ENCODE data around the gene MAD2L2.

MAD2L2 gene

DNA sequence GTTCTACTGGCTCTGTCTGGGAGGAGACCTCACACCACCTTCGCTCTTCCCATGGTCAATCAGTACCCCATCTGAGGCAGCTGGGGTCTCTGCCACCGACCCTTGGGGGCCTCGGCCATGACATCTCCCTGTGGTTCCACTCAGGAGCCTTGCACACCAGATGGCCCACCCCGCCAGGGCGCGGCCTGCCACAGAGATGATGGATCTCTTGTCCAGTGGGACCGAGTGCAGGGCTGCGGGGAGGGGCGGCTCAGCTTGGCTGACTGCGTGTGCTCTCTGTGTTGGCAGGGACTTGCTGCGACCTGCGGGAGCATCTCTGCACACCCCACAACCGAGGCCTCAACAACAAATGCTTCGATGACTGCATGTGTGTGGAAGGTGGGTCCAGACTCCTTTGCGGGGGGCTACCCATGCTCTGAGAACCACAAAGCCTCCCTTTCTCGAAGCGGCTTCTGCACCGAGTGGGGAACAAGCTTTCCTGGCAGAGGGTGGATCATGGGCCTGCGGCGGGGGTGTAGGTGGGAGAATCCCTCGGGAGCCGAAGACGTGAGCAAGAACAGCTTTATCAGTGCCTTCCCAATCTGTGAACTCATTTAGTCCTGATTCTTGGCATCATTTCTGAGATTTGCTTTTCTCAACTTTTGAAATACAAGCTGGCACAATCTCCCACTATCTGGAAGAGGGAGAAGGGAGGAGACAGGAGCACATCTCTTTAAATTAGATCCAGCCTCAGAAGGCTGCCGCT is 34.1 kb upstream of the MAD2L2 start:
- Histone ChIP-seq H3K27me3 (ENCODE audit: control insufficient read depth, insufficient read depth, low read length) (no peaks in the 10 kb centered on the region), H3K4me1 (ENCODE audit: control insufficient read depth, insufficient read depth, low read length) (peaks cover 4% of the 10 kb centered on the region), H3K36me3 (ENCODE audit: control insufficient read depth, insufficient read depth, low read length) (no peaks in the 10 kb centered on the region), H3K4me3 (ENCODE audit: low read length) (no peak overlapping the region), H3K27ac (ENCODE audit: low read depth, low read length) (no peak overlapping the region), H3K9ac (ENCODE audit: low read length) (no peak overlapping the region)

DNA sequence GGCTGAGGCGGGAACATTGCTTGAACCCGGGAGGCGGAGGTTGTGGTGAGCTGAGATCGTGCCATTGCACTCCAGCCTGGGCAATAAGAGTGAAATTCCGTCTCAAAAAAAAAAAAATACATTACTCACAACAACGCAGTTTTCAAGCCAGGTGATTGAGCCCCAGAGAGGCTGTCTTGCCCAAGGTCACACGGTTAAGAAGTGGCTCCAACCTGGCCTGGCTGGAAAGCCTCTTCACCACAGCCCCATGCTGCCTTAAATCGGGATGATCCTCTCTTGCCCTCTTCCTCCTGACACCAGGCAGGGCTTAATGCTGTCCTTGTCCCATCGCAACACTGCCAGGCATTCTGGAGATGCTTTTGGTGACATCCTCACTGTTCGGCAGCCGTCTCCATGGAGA is 32.1 kb upstream of the MAD2L2 start:
- no peaks in the 10 kb centered on the region for H3K36me3 ChIP-seq (ENCODE audit: control insufficient read depth, insufficient read depth, low read length)

DNA sequence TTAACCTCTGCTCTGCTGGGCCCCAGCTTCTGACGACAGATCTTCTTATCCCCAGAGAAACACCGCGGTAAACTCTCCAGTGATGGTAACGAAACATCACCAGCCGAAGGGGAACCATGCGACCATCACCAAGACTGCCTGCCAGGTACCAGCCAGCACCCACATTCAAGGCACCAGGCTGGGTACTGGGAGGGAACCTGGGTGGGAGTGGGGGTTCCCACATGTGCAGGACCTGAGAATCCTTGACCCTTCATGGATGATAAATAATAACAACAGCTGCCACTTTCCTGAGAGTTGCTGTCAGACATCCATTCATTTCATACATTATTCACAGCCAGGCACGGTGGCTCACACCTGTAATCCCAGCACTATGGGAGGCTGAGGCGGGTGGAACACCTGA is 31.3 kb upstream of the MAD2L2 start:
- peaks cover 8% of the 10 kb centered on the region for H3K27me3 ChIP-seq (ENCODE audit: control insufficient read depth, insufficient read depth, low read length)
- H3K27ac ChIP-seq (ENCODE audit: low read depth, low read length), result no peak overlapping the region
- no peaks in the 10 kb centered on the region for H3K4me1 ChIP-seq (ENCODE audit: control insufficient read depth, insufficient read depth, low read length)
- H3K9ac ChIP-seq (ENCODE audit: low read length), result no peak overlapping the region
- H3K4me3 ChIP-seq (ENCODE audit: low read length), result no peak overlapping the region
- H3K36me3 ChIP-seq (ENCODE audit: control insufficient read depth, insufficient read depth, low read length), result no peaks in the 10 kb centered on the region

More for the DNA sequence above, 32.1 kb upstream of the MAD2L2 start:
- no peaks in the 10 kb centered on the region for H3K4me1 ChIP-seq (ENCODE audit: control insufficient read depth, insufficient read depth, low read length)
- H3K27ac ChIP-seq (ENCODE audit: low read depth, low read length), result no peak overlapping the region
- no peak overlapping the region for H3K9ac ChIP-seq (ENCODE audit: low read length)
- H3K27me3 ChIP-seq (ENCODE audit: control insufficient read depth, insufficient read depth, low read length), result peaks cover 2% of the 10 kb centered on the region
- no peak overlapping the region for H3K4me3 ChIP-seq (ENCODE audit: low read length)

DNA sequence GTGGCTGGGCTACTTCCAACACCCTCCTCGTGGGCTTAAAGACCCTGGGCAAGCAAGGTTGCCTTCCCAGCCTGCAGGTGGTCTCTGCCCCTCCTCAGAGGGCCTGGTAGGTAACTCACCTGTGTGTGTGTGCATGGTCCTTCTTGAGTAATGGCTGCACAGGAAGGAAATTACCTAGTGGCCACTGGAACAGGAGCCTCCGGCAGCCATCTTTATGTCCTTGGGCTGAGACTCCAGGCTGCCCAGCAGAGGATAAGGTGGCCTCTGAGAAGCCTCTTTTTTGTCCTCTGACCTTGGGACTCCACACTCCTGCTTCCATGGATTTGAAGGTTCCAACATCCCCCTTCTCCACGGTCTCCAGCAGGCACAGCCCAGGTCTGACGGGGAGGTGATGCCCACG is 30.5 kb upstream of the MAD2L2 start:
- H3K36me3 ChIP-seq (ENCODE audit: control insufficient read depth, insufficient read depth, low read length), result no peaks in the 10 kb centered on the region
- H3K4me1 ChIP-seq (ENCODE audit: control insufficient read depth, insufficient read depth, low read length), result no peaks in the 10 kb centered on the region
- no peak overlapping the region for H3K27ac ChIP-seq (ENCODE audit: low read depth, low read length)
- H3K9ac ChIP-seq (ENCODE audit: low read length), result no peak overlapping the region
- no peak overlapping the region for H3K4me3 ChIP-seq (ENCODE audit: low read length)
- peaks cover 8% of the 10 kb centered on the region for H3K27me3 ChIP-seq (ENCODE audit: control insufficient read depth, insufficient read depth, low read length)

DNA sequence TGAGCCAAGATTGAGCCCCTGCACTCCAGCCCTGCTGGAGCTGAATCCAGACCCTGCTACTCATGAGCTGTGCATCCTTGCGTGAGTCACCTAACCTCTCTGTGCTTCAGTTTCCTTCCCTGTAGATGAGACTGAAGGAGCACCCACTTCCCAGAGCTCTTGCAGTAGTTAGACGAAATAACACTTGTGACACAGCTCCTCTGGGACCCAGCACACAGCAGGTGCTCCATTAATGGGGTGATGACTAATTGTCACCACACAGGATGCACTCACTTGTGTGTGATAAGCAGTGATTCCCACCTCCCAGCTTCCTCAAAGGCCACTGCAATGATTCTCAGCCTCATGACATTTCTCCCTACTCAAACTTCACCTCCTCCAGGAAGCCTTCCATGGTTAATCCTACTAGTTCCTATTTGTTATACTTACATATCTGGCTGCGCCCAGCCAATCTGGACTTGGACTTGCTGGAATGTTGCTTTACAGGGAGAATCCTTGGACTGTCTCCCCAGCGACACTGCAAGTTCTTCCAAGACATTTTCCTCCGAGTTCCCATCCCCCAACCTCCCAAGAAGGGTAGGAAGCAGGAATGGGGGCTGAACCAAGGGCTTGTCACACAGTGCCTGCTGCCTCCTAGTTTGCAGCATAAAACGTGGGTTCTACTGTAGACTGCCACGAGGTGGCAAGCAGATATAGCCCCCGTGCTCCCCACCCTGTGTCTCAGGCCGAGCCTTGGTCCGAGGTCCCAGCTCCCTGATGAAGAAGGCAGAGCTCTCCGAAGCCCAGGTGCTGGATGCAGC is 27.8 kb upstream of the MAD2L2 start:
- H3K36me3 ChIP-seq (ENCODE audit: control insufficient read depth, insufficient read depth, low read length), result no peaks in the 10 kb centered on the region

DNA sequence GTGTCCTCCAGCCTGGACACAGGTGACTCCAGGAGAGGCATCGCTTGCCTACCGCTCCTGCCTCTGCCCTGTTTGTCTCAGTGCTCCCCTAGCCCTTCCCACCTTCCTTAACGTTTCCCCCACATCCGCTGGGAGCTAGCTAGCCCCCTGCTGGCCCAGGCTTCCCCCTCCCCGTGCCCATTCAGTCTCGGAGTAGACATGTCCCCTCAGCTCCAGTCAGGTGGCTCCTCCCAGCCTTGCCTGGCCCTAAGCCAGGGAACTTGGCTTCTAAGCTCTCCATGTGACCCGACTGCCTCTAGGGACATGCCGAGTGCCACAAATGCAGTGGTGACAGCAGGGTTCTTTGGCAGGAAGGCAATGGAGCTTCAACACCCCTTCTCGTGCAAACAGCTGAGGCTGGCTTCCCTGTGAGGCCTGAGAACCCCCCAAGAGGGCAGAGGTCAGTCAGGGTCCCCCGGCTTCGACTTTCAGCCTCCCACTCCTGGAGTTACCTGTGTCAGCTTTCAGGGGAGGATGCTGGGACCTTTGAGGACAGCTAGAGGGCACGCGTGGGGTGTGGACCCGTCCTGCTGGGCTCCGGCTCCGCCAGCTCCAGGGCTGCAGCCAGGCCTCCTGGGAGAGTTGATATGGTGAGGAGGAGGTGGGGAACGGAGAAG is 26.8 kb upstream of the MAD2L2 start:
- no peak overlapping the region for H3K4me3 ChIP-seq (ENCODE audit: low read length)
- no peaks in the 10 kb centered on the region for H3K36me3 ChIP-seq (ENCODE audit: control insufficient read depth, insufficient read depth, low read length)
- no peak overlapping the region for H3K27ac ChIP-seq (ENCODE audit: low read depth, low read length)
- peaks cover 11% of the 10 kb centered on the region for H3K27me3 ChIP-seq (ENCODE audit: control insufficient read depth, insufficient read depth, low read length)
- H3K4me1 ChIP-seq (ENCODE audit: control insufficient read depth, insufficient read depth, low read length), result no peaks in the 10 kb centered on the region
- no peak overlapping the region for H3K9ac ChIP-seq (ENCODE audit: low read length)

More for the DNA sequence above, 27.8 kb upstream of the MAD2L2 start:
- H3K4me1 ChIP-seq (ENCODE audit: control insufficient read depth, insufficient read depth, low read length), result no peaks in the 10 kb centered on the region
- H3K4me3 ChIP-seq (ENCODE audit: low read length), result no peak overlapping the region
- peaks cover 11% of the 10 kb centered on the region for H3K27me3 ChIP-seq (ENCODE audit: control insufficient read depth, insufficient read depth, low read length)
- no peak overlapping the region for H3K27ac ChIP-seq (ENCODE audit: low read depth, low read length)
- no peak overlapping the region for H3K9ac ChIP-seq (ENCODE audit: low read length)

DNA sequence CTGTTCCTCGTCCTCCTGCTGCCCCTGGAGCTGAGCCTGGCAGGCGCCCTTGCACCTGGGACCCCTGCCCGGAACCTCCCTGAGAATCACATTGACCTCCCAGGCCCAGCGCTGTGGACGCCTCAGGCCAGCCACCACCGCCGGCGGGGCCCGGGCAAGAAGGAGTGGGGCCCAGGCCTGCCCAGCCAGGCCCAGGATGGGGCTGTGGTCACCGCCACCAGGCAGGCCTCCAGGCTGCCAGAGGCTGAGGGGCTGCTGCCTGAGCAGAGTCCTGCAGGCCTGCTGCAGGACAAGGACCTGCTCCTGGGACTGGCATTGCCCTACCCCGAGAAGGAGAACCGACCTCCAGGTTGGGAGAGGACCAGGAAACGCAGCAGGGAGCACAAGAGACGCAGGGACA is 25.3 kb upstream of the MAD2L2 start:
- peaks cover 14% of the 10 kb centered on the region for H3K27me3 ChIP-seq (ENCODE audit: control insufficient read depth, insufficient read depth, low read length)
- no peaks in the 10 kb centered on the region for H3K4me1 ChIP-seq (ENCODE audit: control insufficient read depth, insufficient read depth, low read length)
- H3K27ac ChIP-seq (ENCODE audit: low read depth, low read length), result no peak overlapping the region
- H3K36me3 ChIP-seq (ENCODE audit: control insufficient read depth, insufficient read depth, low read length), result no peaks in the 10 kb centered on the region
- H3K4me3 ChIP-seq (ENCODE audit: low read length), result no peak overlapping the region
- H3K9ac ChIP-seq (ENCODE audit: low read length), result no peak overlapping the region

DNA sequence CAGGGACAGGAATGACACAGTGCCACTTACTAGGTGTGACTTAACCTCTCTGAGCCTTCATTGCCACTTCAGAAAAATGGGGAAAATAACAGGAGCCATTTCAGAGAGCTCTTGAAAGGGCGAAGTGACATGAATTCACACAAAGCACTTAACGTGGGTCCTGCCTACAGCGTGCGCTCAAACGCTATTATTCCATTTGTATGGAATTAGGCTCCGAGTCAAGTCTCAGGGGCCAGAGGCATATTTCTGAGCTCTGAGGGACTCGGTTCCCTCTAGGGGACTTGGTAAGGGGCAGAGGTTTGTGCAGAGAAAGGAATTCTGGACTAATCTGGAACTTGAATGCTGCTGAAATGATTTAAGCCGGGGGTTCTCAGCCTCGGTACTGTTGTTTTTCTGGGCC is 24.6 kb upstream of the MAD2L2 start:
- no peak overlapping the region for H3K27ac ChIP-seq (ENCODE audit: low read depth, low read length)
- no peaks in the 10 kb centered on the region for H3K4me1 ChIP-seq (ENCODE audit: control insufficient read depth, insufficient read depth, low read length)
- no peak overlapping the region for H3K4me3 ChIP-seq (ENCODE audit: low read length)
- no peaks in the 10 kb centered on the region for H3K36me3 ChIP-seq (ENCODE audit: control insufficient read depth, insufficient read depth, low read length)
- peaks cover 20% of the 10 kb centered on the region for H3K27me3 ChIP-seq (ENCODE audit: control insufficient read depth, insufficient read depth, low read length)
- H3K9ac ChIP-seq (ENCODE audit: low read length), result no peak overlapping the region

DNA sequence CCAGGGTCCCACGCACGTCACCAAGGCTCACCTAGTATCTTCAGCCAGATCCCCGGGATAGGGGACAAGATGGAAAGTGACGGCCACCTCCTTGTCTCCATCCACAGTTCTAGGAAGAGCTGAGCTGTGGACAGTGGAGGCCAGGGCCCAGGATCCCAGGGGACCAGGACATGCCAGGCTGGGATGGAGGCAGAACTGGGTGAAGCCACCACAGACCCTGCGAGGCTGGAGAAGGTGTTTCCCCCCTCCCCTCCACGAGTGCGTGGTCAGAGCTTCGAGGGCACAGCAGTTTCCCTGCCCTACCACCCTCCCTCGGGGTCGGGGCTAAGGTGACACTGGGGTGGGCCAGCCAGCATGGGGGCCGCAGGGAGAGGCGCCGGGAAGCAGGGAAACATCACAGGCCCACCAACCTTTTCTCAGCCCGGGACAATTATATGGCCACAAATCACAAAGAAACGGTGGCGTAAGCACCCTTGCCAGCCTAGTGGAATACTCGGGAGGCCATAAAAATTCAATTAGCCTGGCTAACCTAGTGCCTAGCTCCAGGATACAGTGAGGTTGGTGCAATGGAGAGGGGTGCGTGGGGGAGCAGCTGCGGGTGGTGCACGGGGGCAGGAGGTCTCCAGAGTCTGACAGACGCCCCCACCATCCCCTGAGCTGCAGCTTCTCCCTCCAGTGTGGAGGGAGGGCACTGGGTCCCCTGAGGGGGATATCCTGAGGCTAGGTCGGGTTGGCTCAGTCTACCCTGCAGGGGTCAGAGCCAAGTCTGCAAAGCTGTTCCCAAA is 23.9 kb upstream of the MAD2L2 start:
- no peak overlapping the region for H3K4me3 ChIP-seq (ENCODE audit: low read length)
- H3K9ac ChIP-seq (ENCODE audit: low read length), result no peak overlapping the region
- no peaks in the 10 kb centered on the region for H3K36me3 ChIP-seq (ENCODE audit: control insufficient read depth, insufficient read depth, low read length)
- H3K27me3 ChIP-seq (ENCODE audit: control insufficient read depth, insufficient read depth, low read length), result peaks cover 21% of the 10 kb centered on the region
- no peak overlapping the region for H3K27ac ChIP-seq (ENCODE audit: low read depth, low read length)
- no peaks in the 10 kb centered on the region for H3K4me1 ChIP-seq (ENCODE audit: control insufficient read depth, insufficient read depth, low read length)

DNA sequence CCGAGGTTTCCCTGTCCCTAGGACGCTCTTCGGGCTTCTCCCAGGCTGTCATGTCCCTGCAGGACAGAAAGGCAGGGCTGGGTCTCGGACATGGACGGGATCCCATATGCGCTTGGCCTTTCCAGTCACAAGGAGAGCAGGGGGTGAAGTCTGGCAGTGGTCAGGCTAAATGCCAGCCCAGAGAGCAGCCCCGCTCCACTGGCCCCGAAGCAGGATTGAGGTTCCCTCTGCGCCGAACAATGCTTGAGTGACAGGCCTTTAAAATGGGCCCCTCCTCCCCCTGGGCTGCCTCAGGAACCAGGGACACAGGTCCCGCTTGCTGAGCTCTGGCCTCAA is 23.2 kb upstream of the MAD2L2 start:
- H3K9ac ChIP-seq (ENCODE audit: low read length), result no peak overlapping the region
- no peaks in the 10 kb centered on the region for H3K36me3 ChIP-seq (ENCODE audit: control insufficient read depth, insufficient read depth, low read length)
- peaks cover 21% of the 10 kb centered on the region for H3K27me3 ChIP-seq (ENCODE audit: control insufficient read depth, insufficient read depth, low read length)
- no peaks in the 10 kb centered on the region for H3K4me1 ChIP-seq (ENCODE audit: control insufficient read depth, insufficient read depth, low read length)
- H3K4me3 ChIP-seq (ENCODE audit: low read length), result no peak overlapping the region
- H3K27ac ChIP-seq (ENCODE audit: low read depth, low read length), result no peak overlapping the region

DNA sequence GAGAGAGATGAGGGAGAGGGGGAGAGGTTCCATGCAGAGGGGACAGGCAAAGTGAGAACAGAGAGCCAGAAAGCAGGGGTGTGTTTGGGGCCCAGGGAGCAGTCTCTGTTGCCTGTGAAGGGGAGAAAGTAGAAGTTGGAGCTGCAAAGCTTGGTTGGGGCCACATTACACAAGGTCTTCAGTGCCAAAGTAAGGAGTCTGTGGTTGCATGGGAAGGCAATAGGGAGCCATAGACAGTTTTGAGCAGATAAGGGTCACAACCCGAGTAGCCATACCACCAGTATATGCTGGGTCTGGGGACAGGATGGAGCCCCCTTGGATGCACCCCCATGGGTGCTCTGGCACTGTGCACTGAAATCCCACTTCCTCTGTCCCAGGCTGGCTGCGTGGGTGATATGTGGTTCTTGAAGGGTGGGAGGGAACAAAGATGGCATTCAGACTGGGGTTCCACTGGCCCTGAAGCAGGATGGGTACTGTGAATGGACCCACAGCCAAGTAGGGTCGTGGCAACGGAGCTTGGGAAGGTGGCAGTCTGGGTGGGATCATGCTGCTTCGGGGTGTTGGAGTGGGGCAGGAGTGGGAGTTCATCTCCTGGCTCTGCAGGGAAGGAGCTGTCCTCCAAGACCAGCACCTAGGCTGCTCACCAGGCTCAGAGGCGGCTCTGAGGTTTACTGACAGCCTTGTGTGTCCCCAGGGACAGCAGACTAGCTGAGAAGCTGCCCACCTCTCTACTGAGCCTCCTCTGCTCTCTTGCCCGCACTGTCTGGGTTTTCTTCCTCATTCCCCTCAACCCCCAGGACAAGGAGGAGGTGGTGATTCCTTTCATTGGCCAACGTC is 22.6 kb upstream of the MAD2L2 start:
- Histone ChIP-seq H3K9ac (ENCODE audit: low read length) (no peak overlapping the region), H3K4me3 (ENCODE audit: low read length) (no peak overlapping the region), H3K4me1 (ENCODE audit: control insufficient read depth, insufficient read depth, low read length) (no peaks in the 10 kb centered on the region), H3K36me3 (ENCODE audit: control insufficient read depth, insufficient read depth, low read length) (no peaks in the 10 kb centered on the region), H3K27me3 (ENCODE audit: control insufficient read depth, insufficient read depth, low read length) (peaks cover 19% of the 10 kb centered on the region), H3K27ac (ENCODE audit: low read depth, low read length) (no peak overlapping the region)

Measured in rectal smooth muscle tissue (tissue), 1 donor.